Measurements from ENCODE around the gene CHRNA4. TPM values are rescaled to one million over a fixed set of nuclear protein-coding genes. Genes with fewer than 3 reads are reported as not detected.

CHRNA4 gene
- total and polyA plus RNA-seq, 2 donors (not counting 3 experiments of a cell fraction or from before 2014, with no cell fraction given) = not detected

DNA sequence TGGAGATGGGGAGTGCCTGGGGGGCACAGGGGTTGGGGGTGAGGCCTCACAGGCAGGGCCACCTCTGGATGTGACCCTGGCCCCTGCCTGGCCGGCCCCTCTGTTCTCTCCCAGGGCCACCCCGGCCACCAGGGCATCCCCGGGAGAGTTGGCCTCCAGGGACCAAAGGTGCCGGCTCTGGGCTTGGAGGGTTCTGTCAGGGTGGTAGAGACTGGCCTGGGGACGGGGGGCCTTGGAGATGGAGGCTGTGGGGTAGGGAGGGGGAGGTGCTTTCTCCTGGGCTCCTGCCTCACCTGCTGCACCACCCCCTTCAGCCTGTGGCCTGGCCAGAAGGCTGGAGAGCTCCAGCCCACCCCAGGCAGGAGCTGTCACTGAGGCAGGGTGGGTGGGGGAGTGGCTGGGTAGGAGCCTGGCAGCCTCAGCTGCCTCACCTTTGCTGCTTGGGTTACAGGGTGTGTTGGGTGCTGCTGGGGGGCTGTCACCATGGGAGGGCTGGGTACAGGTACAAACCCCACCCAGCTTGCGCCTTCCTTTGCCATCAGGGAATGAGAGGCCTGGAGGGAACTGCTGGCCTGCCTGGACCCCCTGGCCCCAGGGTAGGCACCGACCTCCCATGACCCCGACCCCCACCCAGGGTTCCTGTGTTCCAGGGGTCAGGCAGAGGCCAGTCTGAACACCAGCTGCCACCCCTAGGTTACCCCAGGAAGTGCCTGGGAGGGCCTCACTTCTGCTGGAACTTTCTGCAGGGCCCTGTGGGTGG lies 35.4 kb downstream of the CHRNA4 start:
- ChIA-PET CTCF (no interaction called here), POLR2A (no interaction called here)
- Histone ChIP-seq H3K4me2 (ENCODE audit: insufficient read depth, low read length) (no peak overlapping the region), H3K4me3 (replicated peaks in 1 of 3; ENCODE audit: insufficient read depth in 1 of 3, low read depth in 1 of 3, low read length in 3 of 3) (no peak overlapping the region), H4K20me1 (replicated peaks; ENCODE audit: control insufficient read depth, extremely low read depth, insufficient read depth, low read length) (no peaks in the 10 kb centered on the region), H2AFZ (ENCODE audit: low read depth, low read length) (no peak overlapping the region), H3K4me1 (ENCODE audit: control insufficient read depth, extremely low read depth, insufficient read depth, low read length) (no peaks in the 10 kb centered on the region), H3K9me1 (replicated peaks; ENCODE audit: control insufficient read depth, extremely low read depth, insufficient read depth, low read length) (no peaks in the 10 kb centered on the region), H3K79me2 (ENCODE audit: control insufficient read depth, insufficient read depth, low read length) (no peaks in the 10 kb centered on the region), H3K27me3 (ENCODE audit: control insufficient read depth in 2 of 2, insufficient read depth in 2 of 2, low read length in 2 of 2) (peaks cover 0 to 4% of the 10 kb centered on the region in 2 experiments), H3K9me3 (replicated peaks; ENCODE audit: control insufficient read depth, insufficient read depth, low read length) (no peaks in the 10 kb centered on the region), H3K9ac (replicated peaks; ENCODE audit: extremely low read depth, insufficient read depth, low read length) (no peak overlapping the region), H3K36me3 (ENCODE audit: control insufficient read depth in 2 of 2, extremely low read depth in 1 of 2, insufficient read depth in 2 of 2, low read length in 2 of 2) (no peaks in the 10 kb centered on the region), H3K27ac (ENCODE audit: insufficient read depth, low read depth, low read length) (no peak overlapping the region)
- FAIRE-seq (no peak), DNase-seq (ENCODE audit: low read depth, low spot score) (no peak)
- dilution Hi-C loops (cut with MboI; ENCODE audit: extremely low pct_ligation_motif_present, low sequenced_read_pairs) = no loop called here
- no TSS peak for BruUV-seq (replicated peaks)
- intact Hi-C loops (cut with micrococcal nuclease) = no loop called here
- TF ChIP-seq GATA2 (IDR thresholded peaks at IDR 0.05; ENCODE audit: insufficient read depth, insufficient read length, low read depth, low read length) (no peak), MAX (IDR thresholded peaks at IDR 0.05; ENCODE audit: insufficient read depth, insufficient read length) (no peak), MYC (IDR thresholded peaks at IDR 0.05; ENCODE audit: low read depth, low read length) (no peak), FOS (IDR thresholded peaks at IDR 0.05; ENCODE audit: borderline replicate concordance, insufficient read depth, low read length) (no peak), CTCF (IDR thresholded peaks at IDR 0.05; ENCODE audit: extremely low read depth in 1 of 2, insufficient read depth in 1 of 2, low read depth in 1 of 2, low read length in 2 of 2) (no peak), JUN (IDR thresholded peaks at IDR 0.05; ENCODE audit: borderline replicate concordance, insufficient read depth, insufficient read length, low read depth) (no peak), POLR2AphosphoS5 (IDR thresholded peaks at IDR 0.05; ENCODE audit: insufficient read depth, low read depth, low read length) (no peak), EZH2 (IDR thresholded peaks at IDR 0.05; ENCODE audit: borderline replicate concordance, low read depth, low read length, severe bottlenecking) (no peak), POLR2A (IDR thresholded peaks at IDR 0.05; ENCODE audit: low read depth, low read length) (no peak)

Data from endothelial cell of umbilical vein (primary cell).